GM18526 (cell line): Measurements from ENCODE around the gene ZNF438.

Experiments
- POLR2A ChIP-seq: IDR thresholded peaks from 3 replicates; pipeline ENCODE4 v1.6.1; 2011; ENCODE audit not compliant: insufficient read length; ENCODE audit errors: extremely low read depth

ZNF438 gene

DNA sequence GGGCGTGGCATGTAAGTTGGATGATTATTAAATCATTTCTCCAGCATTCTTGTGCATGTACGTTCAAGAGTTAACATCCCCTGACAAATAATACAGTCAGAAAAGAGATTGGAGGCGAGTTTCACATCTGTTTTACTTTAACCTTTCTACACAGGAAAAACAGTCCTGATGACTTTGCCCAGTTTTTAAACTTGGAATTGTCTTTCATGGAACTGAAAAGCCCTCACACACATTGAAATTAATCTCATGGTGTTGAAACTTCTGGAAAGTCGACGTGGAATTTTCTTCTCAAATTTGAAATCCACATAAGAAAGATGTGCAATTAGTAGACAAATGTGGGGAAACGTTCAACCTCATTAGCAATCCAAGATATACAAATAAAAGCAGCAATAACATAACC lies 31.2 kb upstream of the ZNF438 start:
- no peak for TF ChIP-seq POLR2A

GRCh38 chr10:31061941-31062340 lies 30.3 kb upstream of the ZNF438 start:
- TF ChIP-seq POLR2A, result no peak

DNA sequence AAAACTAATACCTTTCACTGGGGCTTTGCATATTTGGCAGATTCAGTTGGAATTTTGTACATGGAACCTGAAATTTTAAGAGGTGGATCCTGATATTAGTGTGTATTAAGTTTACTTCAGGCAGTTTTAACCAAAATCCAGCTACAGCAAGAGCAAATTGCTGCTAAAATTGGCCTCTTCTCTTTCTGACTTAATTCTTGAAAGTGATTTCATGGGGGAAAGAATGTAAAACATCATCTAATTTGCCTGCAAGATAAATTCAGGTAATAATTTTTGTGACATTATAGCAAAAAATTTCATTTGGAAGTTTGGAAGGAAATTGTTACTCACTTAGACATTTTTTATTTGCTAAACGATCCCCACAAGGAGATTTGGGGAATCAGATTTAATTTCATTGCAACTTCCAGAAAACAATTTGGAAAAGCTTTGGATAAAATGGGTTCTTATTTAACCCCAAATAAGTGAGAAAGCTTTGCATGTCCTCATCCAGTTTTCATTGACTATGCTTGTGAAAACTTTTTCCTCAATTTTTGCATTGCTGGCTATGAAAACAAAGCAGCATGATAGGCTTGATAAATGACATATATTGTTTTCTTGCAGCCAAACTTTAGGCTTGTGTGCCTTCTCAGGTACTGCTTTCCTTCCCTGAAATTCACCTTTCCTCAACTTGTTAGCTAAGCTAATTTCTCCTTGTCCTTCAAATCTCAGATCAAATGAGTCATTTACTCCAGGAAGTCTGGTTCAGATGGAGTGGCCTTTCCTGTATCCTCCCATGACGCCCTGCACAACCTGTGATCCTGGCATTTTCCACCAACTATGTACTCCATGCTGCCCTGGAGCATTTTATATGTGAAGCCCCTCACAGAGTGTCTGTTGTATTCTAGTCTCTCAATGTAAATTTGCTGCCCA lies 27.4 kb upstream of the ZNF438 start:
- no peak for TF ChIP-seq POLR2A

DNA sequence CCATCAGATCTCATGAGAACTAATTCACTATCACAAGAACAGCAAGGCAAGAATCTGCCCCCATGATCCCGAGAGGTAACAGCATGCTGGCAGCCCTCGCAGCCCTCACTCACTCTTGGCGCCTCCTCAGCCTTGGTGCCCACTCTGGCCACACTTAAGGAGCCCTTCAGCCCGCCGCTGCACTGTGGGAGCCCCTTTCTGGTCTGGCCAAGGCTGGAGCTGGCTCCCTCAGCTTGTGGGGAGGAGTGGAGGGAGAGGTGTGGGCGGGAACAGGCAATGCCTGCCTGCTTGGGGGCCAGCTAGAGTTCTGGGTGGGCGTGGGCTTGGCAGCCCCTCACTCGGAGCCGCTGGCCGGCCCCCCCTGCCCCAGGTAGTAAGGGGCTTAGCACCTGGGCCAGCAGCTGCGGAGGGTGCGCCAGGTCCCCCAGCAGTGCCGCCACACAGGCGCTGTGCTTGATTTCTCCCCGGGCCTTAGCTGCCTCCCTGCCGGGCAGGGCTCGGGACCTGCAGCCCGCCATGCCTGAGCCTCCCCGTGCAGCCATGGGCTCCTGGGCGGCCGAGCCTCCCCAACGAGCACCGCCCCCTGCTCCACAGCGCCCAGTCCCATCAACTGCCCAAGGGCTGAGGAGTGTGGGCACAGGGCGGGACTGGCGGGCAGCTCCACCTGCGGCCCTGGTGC lies 24.0 kb upstream of the ZNF438 start:
- TF ChIP-seq POLR2A, result no peak

GRCh38 chr10:31051703-31052102 lies 20.0 kb upstream of the ZNF438 start:
- no peak for TF ChIP-seq POLR2A

DNA sequence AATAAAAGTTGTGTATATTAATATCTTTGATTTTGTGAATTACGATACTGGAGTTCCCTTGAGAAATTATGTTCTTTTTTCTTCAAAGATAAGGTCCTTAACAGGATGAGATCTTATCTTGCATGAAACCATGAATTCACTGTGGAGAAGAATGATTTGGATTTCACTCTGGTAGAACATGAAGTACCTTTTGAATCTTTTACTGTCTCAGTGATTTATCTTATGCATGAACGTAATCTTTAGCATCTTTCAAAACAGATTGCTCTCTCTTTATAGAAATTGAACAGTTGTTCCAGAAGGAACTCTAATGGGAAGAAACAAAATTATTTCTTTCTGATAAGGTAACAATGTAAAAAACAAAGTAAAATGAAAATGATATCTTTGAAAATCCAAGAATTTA lies 11.0 kb upstream of the ZNF438 start:
- no peak for TF ChIP-seq POLR2A

GRCh38 chr10:31041011-31041410 lies 9.3 kb upstream of the ZNF438 start:
- TF ChIP-seq POLR2A, result no peak

GRCh38 chr10:31037749-31038148 lies 6.1 kb upstream of the ZNF438 start:
- no peak for TF ChIP-seq POLR2A

DNA sequence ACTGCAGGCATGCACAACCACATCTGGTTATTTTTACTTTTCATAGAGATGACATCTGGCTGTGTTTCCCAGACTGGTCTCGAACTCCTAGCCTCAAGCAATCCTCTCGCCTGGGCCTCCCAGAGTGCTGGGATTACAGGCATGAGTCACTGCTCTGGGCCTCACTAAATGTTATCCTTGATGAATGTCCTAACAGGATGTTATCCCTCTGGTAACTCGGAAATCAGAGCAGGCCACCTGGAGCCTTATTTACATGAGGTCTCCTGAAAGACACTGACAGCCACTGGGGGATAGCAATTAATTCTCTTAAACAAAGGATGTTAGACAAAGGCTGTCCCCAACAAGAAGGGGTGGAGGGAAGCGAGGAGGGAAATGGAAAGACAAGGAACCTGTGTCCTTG lies 4.5 kb upstream of the ZNF438 start:
- no peak for TF ChIP-seq POLR2A

GRCh38 chr10:31035266-31035798 lies 3.7 kb upstream of the ZNF438 start:
- TF ChIP-seq POLR2A, result no peak

GRCh38 chr10:31034098-31034909 lies 2.6 kb upstream of the ZNF438 start:
- TF ChIP-seq POLR2A, result no peak

DNA sequence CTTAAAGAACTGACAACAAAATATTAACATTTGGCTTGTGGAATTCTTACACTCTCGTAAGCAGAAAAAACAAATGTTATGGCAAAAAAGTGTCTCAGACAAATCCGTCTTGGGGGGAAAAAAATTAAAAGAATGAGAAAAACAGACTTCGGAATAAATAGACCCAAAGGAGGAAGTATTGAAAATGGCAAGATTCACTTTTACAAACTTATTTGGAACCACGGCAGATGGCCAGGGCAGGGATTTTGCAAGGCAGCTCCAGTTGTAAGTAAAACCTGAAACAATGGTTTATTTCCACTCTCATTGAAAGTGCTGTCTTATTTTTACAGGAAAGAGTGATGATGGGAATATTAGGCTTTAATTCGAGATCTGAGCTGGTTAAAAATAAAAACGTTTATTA lies 1.5 kb upstream of the ZNF438 start:
- no peak for TF ChIP-seq POLR2A

GRCh38 chr10:31032258-31033132 lies 830 bp upstream of the ZNF438 start:
- TF ChIP-seq POLR2A, result peak; percentile 53

DNA sequence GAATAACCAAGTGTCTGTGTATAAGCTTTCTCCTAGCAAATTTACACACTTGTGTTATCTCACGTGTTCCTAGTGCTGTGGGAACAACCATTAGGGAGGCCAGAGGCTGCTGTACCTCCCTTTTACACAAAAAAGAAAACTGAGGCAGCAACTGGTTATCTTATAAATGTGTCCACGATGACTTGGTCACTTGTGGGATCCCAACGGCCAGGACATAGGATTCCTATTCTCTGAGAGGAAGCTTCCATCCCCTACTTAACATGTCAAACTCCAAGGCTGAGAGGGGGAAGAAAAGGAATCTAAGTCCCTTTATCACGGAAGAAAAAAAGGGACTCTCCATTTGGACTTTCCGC lies 484 bp downstream of the ZNF438 start:
- no peak for TF ChIP-seq POLR2A
